ENCODE results near the gene TXNDC12.
A peak's percentile ranks its signal among the peaks of the same experiment; 100 is the strongest.
"Not testable (repeated sequence)": the region's sequence is repeated elsewhere in the genome, so short reads cannot be mapped to it uniquely, and the experiment has no call there.

Gene TXNDC12

GRCh38 chr1:52055066-52055865 is at the start of gene TXNDC12:
Gene TXNDC12, minus strand, starts transcription at chr1:52055191. Its CDS starts 95 bp downstream, at chr1:52055096.
- DNase-seq, result peak; percentile 57

GRCh38 chr1:52102336-52103013 is 47.5 kb upstream of the TXNDC12 start:
- DNase-seq, result no peak

- DNase-seq, result no peak
Observed at GRCh38 chr1:52098139-52098871, 43.3 kb upstream of the TXNDC12 start.

DNA sequence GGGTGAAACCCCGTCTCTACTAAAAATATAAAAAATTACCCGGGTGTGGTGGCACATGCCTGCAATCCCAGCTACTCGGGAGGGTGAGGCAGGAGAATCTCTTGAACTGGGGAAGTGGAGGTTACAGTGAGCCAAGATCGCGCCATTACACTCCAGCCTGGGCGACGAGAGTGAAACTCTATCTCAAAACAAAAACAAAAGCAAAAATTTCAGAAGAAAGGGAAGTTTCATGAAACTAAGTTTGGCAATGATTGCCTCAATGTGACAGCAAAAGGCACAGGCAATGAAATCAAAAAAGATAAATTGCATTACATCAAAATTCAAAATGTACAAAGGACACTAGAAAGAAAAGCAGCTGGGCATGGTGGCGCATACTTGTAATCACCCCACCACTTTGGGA is 41.2 kb upstream of the TXNDC12 start:
- DNase-seq, result no peak

- not testable (repeated sequence) for DNase-seq
Observed at GRCh38 chr1:52094300-52094699, 39.3 kb upstream of the TXNDC12 start.

DNA sequence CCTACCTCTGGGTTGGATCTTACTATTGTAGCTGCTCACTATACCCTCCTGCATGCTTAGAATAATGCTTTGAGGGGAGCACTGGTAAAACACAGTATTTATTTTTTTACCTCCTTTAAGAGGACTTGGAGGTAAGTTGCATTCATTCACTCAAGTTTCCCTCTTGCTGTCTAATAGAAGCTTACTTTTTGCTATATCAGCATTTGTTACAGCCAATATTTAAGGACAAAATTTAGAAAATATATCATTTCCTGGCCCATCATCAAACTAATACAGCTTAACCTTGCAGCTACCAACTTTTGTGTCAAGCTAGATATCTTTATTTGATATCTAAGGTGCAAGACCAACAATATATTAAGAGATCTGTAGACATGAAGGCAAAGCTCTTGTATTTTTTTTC is 32.9 kb upstream of the TXNDC12 start:
- not testable (repeated sequence) for DNase-seq

DNA sequence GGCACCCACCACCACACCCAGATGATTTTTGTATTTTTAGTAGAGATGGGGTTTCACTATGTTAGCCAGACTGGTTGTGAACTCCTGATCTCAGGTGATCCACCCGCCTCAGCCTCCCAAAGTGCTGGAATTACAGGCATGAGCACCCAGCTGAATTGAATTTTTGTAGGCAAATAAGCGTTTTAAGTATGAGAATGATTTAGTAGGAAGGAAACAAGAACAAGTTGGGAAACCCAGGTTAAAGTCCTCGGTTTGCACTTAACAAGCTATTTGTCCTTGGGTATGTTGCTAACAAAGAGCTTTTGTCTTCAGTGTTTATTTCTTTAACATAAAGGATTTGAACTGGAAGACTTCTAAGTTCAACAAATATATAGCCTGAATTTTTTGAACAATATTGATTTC is 25.0 kb upstream of the TXNDC12 start:
- DNase-seq, result no peak

DNA sequence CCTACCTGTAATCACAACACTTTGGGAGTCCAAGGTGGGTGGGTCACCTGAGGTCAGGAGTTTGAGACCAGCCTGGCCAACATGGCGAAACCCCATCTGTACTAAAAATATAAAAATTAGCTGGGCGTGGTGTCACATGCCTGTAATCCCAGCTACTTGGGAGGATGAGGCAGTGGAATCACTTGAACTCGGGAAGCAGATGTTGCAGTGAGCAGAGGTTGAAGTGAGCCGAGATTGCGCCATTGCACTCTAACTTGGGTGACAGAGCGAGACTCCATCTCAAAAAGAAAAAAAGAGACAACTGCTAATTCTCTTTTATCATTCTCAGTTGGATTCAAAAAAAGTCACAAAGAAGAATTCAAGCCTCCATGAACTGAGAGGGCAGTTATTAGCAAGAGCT is 22.3 kb upstream of the TXNDC12 start:
- not testable (repeated sequence) for DNase-seq

DNA sequence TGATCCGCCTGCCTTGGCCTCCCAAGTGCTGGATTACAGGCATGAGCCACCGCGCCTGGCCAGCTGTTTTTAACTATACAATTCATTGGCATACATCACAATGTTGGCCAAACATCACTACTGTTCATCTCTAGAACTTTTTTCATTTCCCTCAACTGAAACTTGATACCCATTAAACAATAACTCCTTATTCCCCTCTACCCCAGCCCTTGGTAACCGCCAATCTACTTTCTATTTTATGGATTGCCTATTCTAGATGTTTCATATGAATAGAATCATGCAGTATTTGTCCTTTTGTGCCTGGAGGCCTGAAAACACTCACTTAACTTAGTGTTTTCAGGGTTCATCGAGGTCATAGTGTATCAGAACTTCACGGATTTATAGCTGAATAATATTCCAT is 17.3 kb upstream of the TXNDC12 start:
- no peak for DNase-seq

DNA sequence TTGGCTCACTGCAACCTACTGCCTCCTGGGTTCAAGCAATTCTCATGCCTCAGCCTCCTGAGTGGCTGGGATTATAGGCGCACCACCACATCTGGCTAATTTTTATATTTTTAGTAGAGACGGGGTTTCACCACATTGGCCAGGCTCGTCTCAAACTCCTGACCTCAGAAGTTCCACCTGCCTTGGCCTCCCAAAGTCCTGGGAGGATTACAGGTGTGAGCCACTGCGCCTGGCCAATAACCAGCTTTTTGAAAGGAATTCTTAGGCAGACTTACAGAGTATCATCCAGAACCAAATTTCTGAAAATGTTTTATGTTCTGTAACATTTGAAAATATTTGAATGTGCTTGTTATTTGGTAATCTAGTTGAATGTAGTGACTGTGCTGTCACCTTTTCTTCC is 15.7 kb upstream of the TXNDC12 start:
- no peak for DNase-seq

GRCh38 chr1:52063192-52063591 is 8.2 kb upstream of the TXNDC12 start:
- DNase-seq, result no peak

- DNase-seq, result no peak
Observed at GRCh38 chr1:52060822-52061221, 5.8 kb upstream of the TXNDC12 start.

- no peak for DNase-seq
Observed at GRCh38 chr1:52059888-52060287, 4.9 kb upstream of the TXNDC12 start.

DNA sequence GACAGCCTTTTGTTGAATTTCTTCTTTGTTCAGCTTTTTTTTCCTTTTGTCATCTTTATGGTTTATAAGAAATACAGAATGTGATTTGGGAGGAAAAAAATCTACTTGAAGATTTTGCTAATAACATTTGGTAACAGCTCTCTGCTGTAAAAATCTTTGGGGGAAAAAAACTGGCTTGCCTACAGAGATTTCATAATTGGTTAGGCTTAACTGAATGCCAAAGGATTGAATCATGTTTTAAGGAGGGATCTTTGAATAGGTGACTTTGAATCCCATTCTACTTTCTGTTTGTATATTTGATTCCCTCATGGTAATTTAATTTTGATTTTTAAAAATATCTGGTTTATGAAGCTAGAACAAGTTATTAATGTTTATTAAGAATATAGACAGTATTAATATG is 4.3 kb upstream of the TXNDC12 start:
- DNase-seq, result no peak

GRCh38 chr1:52057876-52058415 is 3.0 kb upstream of the TXNDC12 start:
- no peak for DNase-seq

- DNase-seq, result no peak
Observed at GRCh38 chr1:52057255-52057654, 2.3 kb upstream of the TXNDC12 start.

DNA sequence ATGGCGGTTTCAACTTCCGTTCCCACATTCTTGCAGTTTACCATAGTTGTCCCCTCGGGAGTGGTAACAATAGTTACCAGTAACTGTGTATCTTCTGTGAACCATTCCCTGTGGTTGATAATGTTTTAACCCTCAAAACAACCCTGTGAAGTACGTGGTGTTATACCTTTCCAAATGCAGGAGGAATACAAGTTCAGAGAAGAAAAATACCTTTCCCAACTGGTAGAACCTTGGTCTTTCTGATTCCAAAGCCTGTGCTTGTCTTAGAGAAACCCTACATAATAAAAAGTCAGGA is 1.9 kb upstream of the TXNDC12 start:
- no peak for DNase-seq

DNA sequence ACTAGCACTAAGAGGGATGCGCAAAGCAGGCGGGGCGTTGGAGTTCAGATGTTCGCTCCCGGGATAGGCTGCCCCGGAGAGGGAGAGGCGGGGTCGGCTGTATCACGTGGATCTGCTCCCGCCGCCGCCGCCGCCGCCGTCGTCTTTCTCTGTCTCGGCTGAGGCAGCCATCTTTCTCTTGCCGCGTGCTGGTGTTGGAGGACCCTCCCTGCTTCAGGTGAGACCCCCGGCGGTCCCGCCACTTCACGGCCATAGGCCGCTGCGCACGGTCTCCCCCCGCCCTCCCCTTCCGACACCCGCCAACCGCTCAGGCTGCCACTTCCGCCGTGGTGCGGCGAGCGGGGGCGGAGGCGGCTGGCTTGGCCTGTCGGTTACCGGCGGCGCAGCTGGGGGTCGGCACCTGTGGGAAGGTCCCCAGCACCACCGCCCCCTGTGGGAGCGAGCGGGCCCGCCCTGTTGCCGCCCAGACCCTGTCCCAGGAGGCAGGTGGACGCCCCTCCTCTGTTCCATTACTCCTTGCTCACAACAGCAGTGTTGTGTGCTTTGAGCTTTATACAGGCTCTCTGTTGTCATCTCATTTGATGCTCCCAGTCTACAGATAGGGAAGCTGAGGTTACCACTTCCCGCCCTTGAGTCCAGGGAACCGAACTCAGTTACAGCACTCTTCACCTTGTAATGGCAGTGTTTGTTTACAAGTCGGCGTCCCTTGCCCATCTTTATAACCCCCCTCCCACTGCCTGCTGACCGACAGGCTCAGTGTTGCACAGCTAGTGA is 1.4 kb upstream of the TXNDC12 start, which contains the start of gene BTF3L4:
TSS of gene BTF3L4 (plus strand) at position 133 of the 774 bp plus-strand sequence. CDS start 3,553 bp downstream, outside the sequence.
- DNase-seq, result peak; percentile 91

DNA sequence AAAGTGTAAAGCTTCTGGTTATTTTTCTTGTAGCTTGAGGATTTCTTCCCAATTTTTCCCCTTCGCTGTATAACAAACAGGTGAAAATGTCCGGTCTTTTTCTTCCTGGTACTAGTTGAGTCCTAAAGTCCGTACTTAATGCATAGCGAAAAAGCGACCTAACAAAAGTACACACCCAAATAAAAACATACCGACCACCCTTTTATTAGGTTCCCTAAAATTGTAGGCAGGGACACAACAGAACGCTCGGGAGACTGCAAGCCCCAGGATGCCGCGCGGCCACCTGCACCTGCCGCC is 823 bp upstream of the TXNDC12 start:
- no peak for DNase-seq

DNA sequence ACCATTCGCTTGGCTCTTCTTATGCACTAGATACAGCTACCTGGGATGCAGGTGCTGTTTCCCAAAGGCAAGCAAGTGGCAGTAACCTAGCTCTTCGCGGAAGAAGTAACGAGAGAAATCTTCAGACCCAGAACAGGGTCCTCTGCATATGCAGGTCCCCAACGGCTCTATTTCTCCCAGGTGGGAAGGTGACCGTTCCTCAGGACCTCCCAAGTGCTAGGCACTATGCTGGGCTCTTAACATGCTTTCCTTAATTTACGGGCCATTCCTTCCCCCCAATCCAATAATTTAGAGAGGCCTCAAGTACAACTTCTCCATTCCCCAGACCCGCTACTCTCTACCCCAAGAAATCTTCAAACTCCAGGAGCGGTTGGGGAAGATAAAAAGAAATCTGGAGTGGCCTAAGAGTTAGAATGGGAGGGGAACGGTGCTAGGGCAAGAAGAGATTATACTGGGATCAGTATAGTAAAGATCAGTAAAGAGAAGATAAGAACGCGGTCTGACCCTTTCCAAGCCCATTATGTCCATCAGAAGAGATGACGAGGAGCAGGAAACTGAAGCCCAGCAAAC is 410 bp downstream of the TXNDC12 start:
- DNase-seq, result no peak

- no peak for DNase-seq
Observed at GRCh38 chr1:52053862-52054261, 1.1 kb downstream of the TXNDC12 start.

DNA sequence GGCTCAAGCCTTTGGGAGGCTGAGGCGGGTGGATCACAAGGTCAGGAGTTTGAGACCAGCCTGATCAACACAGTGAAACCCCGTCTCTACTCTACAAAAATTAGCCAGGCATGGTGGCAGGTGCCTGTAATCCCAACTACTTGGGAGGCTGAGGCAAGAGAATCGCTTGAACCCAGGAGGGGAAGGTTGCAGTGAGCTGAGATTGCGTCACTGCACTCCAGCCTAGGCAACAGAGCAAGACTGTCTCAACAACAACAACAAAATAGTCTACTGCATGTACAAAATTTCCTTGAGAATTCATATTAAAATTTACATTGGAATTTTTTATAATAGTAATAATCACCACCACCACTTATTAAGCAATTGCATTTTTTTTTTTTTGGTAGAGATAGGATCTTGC is 5.7 kb downstream of the TXNDC12 start:
- DNase-seq, result not testable (repeated sequence)
